Head of caudate nucleus (tissue), 42 donors: ENCODE results near the gene TEX50.
"Not testable (repeated sequence)": the region's sequence is repeated elsewhere in the genome, so short reads cannot be mapped to it uniquely, and the experiment has no call there.

Experiments
- DNase-seq, 42 donors: peaks; one replicate each; pipeline versions ENCODE4 v3.0.0 to v3.0.0-alpha.2; 2020 to 2021; ENCODE audit warnings: mixed read lengths in 7 of 42
- intact Hi-C: fragments of 100-400 bp; cut with DNase I; formaldehyde crosslinking; loops from one replicate; pipeline ENCODE4 v1.15.0; 2022

TEX50 gene

GRCh38 chr1:173660306-173660705 lies 25.2 kb downstream of the TEX50 start:
- intact Hi-C loops, result no loop called here
- DNase-seq, result no peak

- no peak for DNase-seq
- intact Hi-C loops, result no loop called here
These were observed 26.1 kb downstream of the TEX50 start for GRCh38 chr1:173661271-173661670.

GRCh38 chr1:173661763-173662162 lies 26.6 kb downstream of the TEX50 start:
- no peak for DNase-seq
- intact Hi-C loops, result no loop called here

- intact Hi-C loops, result no loop called here
- no peak for DNase-seq
These were observed 28.0 kb downstream of the TEX50 start for GRCh38 chr1:173663159-173663558.

- no peak for DNase-seq
- intact Hi-C loops, result no loop called here
These were observed 31.5 kb downstream of the TEX50 start for GRCh38 chr1:173666646-173667045.

GRCh38 chr1:173669491-173669941 lies 34.4 kb downstream of the TEX50 start, which contains the start of gene ANKRD45:
Gene ANKRD45, minus strand, starts transcription at chr1:173669851. Its CDS starts 10,433 bp downstream, at chr1:173659418.
- intact Hi-C loops, result no loop called here

GRCh38 chr1:173674496-173674895 lies 39.4 kb downstream of the TEX50 start:
- intact Hi-C loops, DNase-seq: not testable (repeated sequence)

More at GRCh38 chr1:173669491-173669941, 34.4 kb downstream of the TEX50 start, which contains the start of gene ANKRD45:
- peak; percentile 25 to 90 (median 78) for DNase-seq

GRCh38 chr1:173680152-173680551 lies 45.0 kb downstream of the TEX50 start:
- DNase-seq, intact Hi-C loops: not testable (repeated sequence)

- intact Hi-C loops, result no loop called here
- no peak for DNase-seq
These were observed 47.0 kb downstream of the TEX50 start for GRCh38 chr1:173682184-173682583.

- DNase-seq, intact Hi-C loops: not testable (repeated sequence)
These were observed 48.7 kb downstream of the TEX50 start for GRCh38 chr1:173683838-173684237.

GRCh38 chr1:173685121-173685520 lies 50.0 kb downstream of the TEX50 start:
- intact Hi-C loops, DNase-seq: not testable (repeated sequence)
